Measurements from ENCODE around the gene PHYHD1. TPM values are rescaled to one million over a fixed set of nuclear protein-coding genes. Genes with fewer than 3 reads are reported as not detected.
"Not testable (repeated sequence)": the region's sequence is repeated elsewhere in the genome, so short reads cannot be mapped to it uniquely, and the experiment has no call there.

The PHYHD1 gene
- total RNA-seq, 2 donors from 2014 or later, result 0.54 to 0.64 TPM

DNA sequence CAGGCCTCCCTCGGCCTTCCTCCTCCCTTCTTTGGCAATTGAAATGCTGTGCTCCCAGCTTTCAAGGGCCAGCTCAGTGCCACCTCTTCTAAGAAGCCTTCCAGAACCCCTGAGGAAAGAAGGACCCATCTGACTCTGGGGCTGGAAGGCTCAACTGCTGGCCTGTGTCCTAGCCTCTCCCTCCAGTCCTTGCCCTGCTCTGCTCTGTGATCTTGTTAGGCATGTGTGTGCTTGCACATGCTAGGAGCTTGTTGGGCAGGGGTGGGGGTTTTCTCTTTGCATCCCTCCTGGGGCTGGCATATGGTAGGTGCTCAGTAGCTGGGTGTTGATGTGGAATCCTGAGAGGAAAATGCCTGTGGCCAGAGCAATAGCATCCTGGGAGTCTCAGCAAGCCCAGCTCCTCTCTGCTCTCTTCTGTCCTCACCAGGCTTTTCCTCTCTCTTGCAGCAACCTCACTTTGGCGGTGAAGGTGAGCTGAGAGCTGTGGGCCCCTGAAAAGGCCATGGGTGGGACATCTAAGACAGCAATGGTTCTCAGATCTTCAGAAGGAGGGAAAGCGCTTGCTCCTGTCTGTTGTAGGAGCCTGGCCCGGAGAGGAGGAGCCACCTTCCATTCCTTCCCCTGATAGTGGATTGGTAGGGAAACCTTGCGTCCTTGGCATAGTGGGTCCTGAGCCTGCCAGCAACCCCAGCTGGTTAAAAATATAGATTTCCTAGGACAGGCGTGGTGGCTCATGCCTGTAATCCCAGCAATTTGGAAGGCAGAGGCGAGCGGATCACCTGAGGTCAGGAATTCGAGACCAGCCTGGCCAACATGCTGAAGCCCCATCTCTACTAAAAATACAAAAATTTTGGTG, 16.8 kb downstream of the PHYHD1 start:
- Mint-ChIP-seq H3K27ac (no peak overlapping the region), H3K9me3 (no peaks in the 10 kb centered on the region), H3K36me3 (no peaks in the 10 kb centered on the region)
- DNase-seq (ENCODE audit: low spot score in 2 of 2), result no peak
- ATAC-seq, result no peak

DNA sequence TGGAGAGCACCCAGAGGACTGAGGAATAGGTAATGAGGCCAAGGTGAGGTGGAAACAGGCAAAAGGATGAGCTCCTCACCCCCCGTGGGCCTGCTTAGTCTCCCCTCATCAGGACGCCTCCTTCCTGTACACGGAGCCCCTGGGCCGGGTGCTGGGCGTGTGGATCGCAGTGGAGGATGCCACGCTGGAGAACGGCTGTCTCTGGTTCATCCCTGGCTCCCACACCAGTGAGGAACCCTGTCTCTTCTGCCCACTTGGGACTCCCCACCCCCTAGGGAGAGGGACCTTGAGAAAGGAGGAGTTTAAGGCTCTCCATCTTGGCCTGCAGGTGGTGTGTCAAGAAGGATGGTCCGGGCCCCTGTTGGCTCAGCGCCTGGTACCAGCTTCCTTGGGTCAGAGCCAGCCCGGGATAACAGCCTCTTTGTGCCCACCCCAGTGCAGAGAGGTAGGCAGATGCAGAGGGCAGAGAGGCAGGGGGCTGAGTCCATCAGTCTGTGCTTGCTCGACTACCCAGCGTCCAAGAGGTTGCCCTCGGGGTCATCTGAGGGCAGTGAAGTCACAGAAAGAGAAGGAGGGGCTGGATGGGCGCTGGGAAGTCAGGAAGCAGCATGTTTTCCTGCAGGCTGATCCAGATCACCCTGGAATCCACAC, 19.6 kb downstream of the PHYHD1 start:
- Mint-ChIP-seq H3K36me3 (no peaks in the 10 kb centered on the region), H3K9me3 (no peaks in the 10 kb centered on the region), H3K27ac (peak overlapping the region in 1 of 2 donors; percentile 81)
- peak in 1 of 2 donors; percentile 13 for ATAC-seq
- no peak for DNase-seq (ENCODE audit: low spot score in 2 of 2)

DNA sequence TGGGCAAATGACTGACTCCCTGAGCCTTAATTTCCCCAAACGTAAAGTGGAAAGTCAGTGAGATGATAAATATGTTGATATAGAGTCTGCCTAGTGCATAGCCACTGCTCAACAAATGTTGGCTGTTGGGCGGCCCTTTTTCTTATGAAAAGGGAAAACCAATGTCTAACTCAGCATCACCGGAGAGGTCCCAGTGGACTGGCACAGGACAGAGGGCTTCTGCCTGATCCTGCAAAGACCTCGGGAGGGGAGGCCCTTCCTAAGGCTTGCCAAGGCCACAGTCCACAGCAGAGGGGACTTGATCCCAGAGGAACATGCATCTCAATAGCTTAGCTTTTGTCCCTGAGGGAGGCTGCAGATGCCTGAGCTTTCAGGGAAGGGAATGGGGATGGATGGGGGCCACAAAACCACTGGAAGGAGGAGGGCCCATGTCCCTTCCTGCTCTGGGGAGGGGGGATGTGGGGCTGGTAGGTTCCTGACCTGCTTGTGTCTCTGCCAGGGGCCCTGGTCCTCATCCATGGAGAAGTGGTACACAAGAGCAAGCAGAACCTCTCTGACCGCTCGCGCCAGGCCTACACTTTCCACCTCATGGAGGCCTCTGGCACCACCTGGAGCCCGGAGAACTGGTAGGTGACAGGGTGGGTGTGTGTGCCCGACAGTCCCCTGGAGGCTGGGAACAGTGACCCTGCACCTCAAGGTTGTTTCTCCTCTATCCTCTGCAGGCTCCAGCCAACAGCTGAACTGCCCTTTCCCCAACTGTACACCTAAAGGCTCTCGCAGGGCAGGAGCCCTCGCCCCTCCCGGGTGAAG, 20.4 kb downstream of the PHYHD1 start:
- peak overlapping the region; percentile 44 to 69 for H3K27ac Mint-ChIP-seq
- no peaks in the 10 kb centered on the region for H3K9me3 Mint-ChIP-seq
- DNase-seq (ENCODE audit: low spot score in 2 of 2) (no peak), ATAC-seq (no peak)
- peaks cover 5 to 7% of the 10 kb centered on the region in 2 donors for H3K36me3 Mint-ChIP-seq

DNA sequence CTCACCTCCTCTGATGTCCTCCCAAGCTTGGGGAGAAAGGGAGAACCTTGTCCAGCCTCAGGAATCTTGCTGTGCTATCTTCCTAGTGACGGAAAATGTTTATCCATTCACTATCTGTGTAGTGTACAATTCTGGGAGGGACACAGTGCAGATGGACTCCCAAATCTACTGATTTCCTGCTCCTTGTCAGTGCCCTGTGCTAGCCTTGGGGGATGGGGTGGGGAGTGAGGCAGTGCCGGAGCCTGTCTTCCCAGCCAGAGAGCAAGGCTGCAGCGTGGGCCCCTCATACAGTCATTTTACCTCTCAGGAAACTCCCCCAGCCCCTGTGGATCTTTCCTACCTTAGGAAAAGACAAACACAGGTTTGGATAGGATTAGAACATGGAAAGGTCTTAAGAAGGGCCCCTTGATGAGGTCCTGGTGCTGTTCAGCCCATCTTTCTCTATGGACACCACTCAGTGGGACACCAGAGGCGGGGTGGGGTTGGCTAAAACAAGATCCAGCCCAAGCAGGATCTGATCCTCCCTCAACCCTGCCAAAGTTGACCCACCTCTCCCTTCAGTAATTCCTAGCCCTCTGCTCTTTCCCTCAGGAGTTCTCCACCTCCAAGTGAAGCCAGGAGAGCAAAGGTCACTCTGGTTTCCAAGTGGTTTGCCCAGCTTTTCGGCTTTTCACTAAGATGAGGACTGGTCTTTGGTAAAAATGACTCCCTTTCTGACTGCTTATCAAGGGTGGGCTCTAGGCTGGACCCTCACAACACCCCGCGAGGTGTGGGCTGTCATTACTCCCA, 23.2 kb downstream of the PHYHD1 start:
- no peak for ATAC-seq
- no peak for DNase-seq (ENCODE audit: low spot score in 2 of 2)
- Mint-ChIP-seq H3K9me3 (no peaks in the 10 kb centered on the region), H3K36me3 (peaks cover 14 to 25% of the 10 kb centered on the region in 2 donors), H3K27ac (peak overlapping the region in 1 of 2 donors; percentile 89)

DNA sequence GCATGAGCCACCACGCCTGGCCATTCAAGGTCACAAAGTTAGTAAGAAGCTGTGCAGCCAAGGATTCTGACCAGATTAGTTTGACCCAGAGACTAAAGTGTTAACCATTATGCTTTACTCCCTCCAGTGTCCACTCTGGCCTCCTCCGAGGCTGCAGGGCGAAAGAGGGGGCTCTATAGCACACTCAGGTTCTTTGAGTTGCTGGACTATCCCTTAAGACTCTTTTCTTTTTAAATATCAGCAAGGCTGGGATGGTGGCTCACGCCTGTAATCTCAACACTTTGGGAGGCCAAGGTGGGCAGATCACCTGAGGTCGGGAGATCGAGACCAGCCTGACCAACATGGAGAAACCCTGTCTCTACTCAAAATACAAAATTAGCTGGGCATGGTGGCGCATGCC, 24.2 kb downstream of the PHYHD1 start:
- H3K36me3 Mint-ChIP-seq, result peaks cover 14 to 25% of the 10 kb centered on the region in 2 donors
- H3K27ac Mint-ChIP-seq; H3K9me3 Mint-ChIP-seq; ATAC-seq; DNase-seq (ENCODE audit: low spot score in 2 of 2): not testable (repeated sequence)

DNA sequence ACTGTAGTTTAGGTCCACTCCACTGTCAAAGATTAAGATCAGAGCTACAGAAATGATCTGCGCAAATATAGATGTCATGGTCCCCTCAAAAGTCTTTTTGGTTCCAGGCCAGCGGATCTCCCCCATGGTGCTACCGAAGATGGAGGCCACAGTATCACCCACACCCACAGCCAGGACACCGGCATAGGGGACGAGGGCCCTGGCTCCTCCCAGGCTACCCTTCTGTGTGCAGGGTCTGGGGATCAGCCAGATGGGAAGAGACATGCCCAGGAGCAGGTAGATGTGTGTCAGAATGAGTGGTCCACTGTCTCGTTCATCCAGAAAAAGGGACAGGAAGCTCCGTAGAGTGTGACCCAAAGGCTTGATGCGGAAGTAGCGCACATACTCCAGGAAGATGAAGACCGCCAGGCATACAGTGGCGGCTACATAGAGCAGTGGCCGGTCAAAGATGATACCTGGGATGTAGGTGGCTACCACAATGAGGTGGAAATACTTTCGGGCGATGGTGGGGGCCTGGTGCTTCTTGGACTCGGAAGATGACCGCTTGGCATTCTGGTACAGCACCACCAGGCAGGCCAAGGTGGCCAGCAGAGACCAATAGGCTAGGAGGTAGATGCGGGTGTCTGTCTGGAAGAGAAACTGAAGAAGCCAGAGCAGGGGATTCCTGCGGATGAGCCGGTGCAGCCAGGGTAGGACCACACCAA, 25.2 kb downstream of the PHYHD1 start:
- Mint-ChIP-seq H3K36me3 (peaks cover 14 to 25% of the 10 kb centered on the region in 2 donors), H3K27ac (peak overlapping the region; percentile 65 to 95), H3K9me3 (no peaks in the 10 kb centered on the region)
- DNase-seq (ENCODE audit: low spot score in 2 of 2), result peak in 1 of 2 donors; percentile 53
- no peak for ATAC-seq

DNA sequence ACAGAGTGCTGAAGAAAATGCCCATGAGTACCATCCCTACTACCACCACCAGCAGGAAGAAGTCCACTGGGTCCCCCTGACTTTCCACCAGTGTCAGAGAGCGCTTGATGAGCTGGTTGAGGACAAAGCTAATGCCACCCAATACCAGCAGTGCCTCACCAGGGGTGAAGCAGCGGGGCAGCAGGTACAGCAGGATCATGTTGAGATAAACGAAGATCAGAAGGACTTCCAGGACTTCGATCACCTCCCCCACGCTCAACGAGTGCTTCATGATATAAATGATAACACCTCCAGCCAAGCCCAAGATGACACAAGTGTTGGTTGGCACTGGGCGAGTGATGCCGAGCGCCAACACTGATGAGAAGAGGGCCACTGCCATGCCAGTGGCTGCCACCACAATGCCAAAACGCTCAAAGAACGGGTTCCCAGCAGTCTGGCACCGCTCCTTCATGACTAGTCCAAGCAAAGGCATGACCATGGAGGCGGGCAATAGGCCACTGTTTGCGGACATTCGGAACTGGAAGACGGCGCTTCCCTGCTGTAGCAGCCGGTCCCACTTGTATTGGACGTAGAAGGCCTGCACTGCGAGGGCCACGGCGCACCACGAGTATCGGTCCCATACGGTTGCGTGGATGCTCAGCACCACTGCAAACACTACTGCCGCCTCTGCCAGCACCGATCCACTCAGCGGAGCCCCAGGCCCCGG, 25.9 kb downstream of the PHYHD1 start:
- ATAC-seq (peak; percentile 14 to 21), DNase-seq (ENCODE audit: low spot score in 2 of 2) (peak in 1 of 2 donors; percentile 23)
- no peaks in the 10 kb centered on the region for H3K9me3 Mint-ChIP-seq
- H3K36me3 Mint-ChIP-seq, result peaks cover 14 to 25% of the 10 kb centered on the region in 2 donors
- peak overlapping the region; percentile 95 to 99 for H3K27ac Mint-ChIP-seq

DNA sequence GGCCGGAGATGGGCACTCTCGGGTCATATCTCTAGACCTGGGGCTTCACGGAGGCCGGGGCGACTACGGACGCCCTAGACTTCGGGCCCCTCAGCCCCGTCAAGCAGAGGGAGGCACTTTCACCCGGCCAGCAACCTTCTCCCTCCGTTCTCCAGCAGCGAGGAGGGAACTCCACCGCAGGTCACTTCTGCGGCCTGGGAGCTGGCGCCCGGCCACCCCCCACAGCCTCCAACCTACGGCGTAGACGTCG, 26.4 kb downstream of the PHYHD1 start:
- peaks cover 14 to 25% of the 10 kb centered on the region in 2 donors for H3K36me3 Mint-ChIP-seq
- H3K9me3 Mint-ChIP-seq, result no peaks in the 10 kb centered on the region
- ATAC-seq, result no peak

DNA sequence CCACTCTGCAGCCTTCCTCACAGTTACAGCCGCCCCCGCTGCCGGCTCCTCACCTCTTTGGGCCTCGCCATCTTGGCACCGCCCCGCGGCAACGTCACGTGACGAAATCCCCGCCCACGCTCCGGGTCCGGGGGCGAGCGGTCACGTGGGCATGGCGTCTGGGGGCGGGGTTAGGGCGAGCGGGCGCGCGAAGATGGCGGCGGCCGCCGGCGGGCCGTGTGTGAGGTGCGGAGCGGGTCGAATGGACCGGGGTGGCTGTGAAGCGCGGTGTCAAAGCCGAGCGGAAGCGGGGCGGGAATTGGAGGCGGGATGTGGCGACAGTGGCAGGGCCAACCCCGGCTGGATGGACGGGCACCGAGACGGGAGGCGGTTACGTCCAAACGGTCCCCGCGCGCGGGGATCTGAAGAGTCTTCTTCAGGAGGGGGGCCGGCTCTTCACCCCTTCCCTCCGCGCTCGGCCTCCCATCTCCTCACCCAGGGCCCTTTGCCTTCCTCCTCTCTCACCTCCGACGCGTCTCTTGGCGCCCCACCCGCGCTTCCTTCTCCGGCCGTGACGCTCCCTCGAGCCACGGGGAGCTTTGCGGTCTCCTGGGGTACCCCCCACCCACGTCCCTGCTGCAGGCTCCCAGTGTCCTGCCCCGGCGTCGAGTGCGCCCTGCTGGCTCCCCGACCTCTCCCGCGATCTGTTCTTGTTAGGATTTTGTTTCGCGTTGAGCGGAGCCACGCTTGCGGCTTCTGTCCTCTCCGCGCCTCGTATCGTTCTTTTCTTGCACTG, 26.9 kb downstream of the PHYHD1 start, which contains the start of the genes DOLK and NUP188:
DOLK (minus strand) TSS at position 77 of the 775 bp plus-strand sequence. CDS start 300 bp downstream, outside the sequence.
NUP188 (plus strand) TSS at position 173 of the 775 bp plus-strand sequence; CDS start at position 194, 21 bp downstream.
- Mint-ChIP-seq H3K36me3 (peaks cover 14 to 25% of the 10 kb centered on the region in 2 donors), H3K9me3 (no peaks in the 10 kb centered on the region), H3K27ac (peak within 1 kb of the TSS; percentile 95 to 99)
- DNase-seq (ENCODE audit: low spot score in 2 of 2) (peak; percentile 98 to 100), ATAC-seq (peak; percentile 83 to 89)

More for the DNA sequence above, 26.4 kb downstream of the PHYHD1 start:
- peak overlapping the region; percentile 95 to 99 for H3K27ac Mint-ChIP-seq
- DNase-seq (ENCODE audit: low spot score in 2 of 2), result no peak

DNA sequence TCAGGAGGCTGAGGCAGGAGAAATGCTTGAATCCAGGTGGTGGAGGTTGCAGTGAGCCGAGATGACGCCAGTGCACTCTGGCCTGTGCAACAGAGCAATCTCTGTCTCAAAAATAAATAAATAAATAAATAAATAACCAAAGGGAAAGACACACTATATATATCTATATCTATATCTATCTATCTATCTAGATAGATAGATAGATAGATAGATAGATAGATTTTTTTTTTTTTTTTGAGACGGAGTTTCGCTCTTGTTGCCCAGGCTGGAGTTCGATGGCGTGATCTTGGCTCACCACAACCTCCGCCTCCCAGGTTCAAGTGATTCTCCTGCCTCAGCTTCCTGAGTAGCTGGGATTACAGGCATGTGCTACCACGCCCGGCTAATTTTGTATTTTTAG, 40.6 kb downstream of the PHYHD1 start:
- ATAC-seq; DNase-seq (ENCODE audit: low spot score in 2 of 2); H3K36me3 Mint-ChIP-seq; H3K27ac Mint-ChIP-seq; H3K9me3 Mint-ChIP-seq: not testable (repeated sequence)

DNA sequence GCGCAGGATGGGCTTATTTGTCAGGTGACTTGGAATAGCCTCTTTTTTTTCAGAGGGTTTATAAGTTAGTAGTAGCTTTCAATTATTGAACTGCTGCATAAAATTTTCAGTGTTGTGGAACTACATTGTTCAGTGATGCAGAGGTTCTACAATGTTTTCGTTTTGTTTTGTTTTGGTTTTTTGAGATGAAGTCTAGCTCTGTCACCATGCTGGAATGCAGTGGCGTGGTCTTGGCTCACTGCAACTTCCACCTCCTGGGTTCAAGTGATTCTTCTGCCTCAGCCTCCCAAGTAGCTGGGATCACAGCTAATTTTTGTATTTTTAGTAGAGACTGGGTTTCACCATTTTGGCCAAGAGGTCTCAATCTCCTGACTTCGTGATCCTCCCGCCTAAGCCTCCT, 48.7 kb downstream of the PHYHD1 start:
- Mint-ChIP-seq H3K36me3 (peaks cover 0 to 16% of the 10 kb centered on the region in 2 donors), H3K27ac (no peak overlapping the region), H3K9me3 (no peaks in the 10 kb centered on the region)
- ATAC-seq (no peak), DNase-seq (ENCODE audit: low spot score in 2 of 2) (no peak)

DNA sequence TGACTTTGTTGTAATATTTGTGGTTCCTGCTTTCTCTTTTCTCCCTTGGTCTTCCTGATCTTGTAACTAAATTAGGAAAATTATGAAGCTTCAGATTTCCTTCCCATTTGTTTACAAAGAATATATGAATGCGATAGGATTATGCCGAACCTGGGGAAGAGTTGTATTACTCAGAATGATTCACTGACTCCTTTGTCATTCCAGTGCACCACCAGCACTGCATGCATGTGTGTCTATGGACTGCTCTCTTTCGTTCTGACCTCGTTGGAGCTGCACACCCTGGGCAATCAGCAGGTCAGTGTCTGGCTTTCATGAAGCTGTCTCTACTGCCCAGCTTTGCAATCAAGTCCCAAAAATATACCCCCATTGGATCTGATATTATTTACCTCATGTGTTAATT, 52.2 kb downstream of the PHYHD1 start:
- Mint-ChIP-seq H3K27ac (peak overlapping the region in 1 of 2 donors; percentile 62), H3K9me3 (no peaks in the 10 kb centered on the region), H3K36me3 (peaks cover 0 to 18% of the 10 kb centered on the region in 2 donors)
- ATAC-seq (no peak), DNase-seq (ENCODE audit: low spot score in 2 of 2) (no peak)

DNA sequence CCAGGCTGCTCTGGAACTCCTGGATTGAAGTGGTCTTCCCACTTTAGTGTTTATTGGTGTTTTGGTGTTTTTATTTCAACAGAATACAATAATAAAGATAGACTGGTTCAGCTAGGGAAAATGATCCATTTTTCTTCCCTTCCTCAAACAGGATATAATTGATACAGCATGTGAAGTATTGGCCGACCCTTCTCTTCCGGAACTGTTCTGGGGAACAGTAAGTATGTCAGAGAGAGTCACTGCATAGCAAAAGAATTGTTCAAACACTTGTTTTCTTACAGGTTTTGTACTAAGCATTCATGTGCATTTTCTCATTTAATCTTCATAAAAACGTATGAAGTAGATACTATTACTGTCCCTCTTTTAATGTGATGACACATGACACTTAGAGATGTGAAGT, 58.3 kb downstream of the PHYHD1 start:
- peaks cover 10 to 16% of the 10 kb centered on the region in 2 donors for H3K36me3 Mint-ChIP-seq
- no peak for ATAC-seq
- no peaks in the 10 kb centered on the region for H3K9me3 Mint-ChIP-seq
- no peak for DNase-seq (ENCODE audit: low spot score in 2 of 2)
- H3K27ac Mint-ChIP-seq, result no peak overlapping the region

DNA sequence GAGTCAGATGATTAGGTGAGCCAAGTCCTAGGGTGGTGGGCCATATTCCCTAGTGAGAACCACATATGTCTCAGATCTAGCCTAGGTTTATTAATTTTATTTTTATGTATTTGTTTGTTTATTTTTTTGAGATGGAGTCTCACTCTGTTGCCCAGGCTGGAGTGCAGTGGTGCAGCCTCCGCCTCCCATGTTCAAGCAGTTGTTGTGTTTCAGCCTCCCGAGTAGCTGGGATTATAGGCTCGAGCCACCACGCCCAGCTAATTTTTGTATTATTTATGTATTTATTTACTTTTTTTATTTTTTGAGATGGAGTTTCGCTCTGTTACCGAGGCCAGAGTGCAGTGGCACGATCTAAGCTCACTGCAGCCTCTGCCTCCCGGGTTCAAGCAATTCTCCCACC, 62.8 kb downstream of the PHYHD1 start:
- Mint-ChIP-seq H3K9me3 (no peaks in the 10 kb centered on the region), H3K36me3 (peaks cover 14 to 22% of the 10 kb centered on the region in 2 donors), H3K27ac (peak overlapping the region in 1 of 2 donors; percentile 26)
- DNase-seq (ENCODE audit: low spot score in 2 of 2), result no peak
- no peak for ATAC-seq

Data from activated naive CD4-positive, alpha-beta T cell treated with anti-CD3 and anti-CD28 coated beads, Interleukin-2, amount 50 U/mL, for 72 hours (primary cell).